T-helper 1 cell treated with Interleukin-12 subunit alpha and Interleukin-12 subunit beta and Interleukin-4 antibody, amounts not matched to agents 30 μg/mL and 1 μg/mL, for 36 hours (primary cell): ENCODE measurements around the gene DOCK11.
"Not testable (repeated sequence)": the region's sequence is repeated elsewhere in the genome, so short reads cannot be mapped to it uniquely, and the experiment has no call there.

ENCODE experiments used
- H3K27ac Mint-ChIP-seq: one replicate; pipeline ENCODE4 v1.8.0; 2021; ENCODE audit warnings: mild to moderate bottlenecking, mixed read lengths
- H3K27me3 Mint-ChIP-seq: one replicate; pipeline ENCODE4 v1.8.0; 2021; ENCODE audit warnings: low read depth, mixed read lengths
- H3K36me3 Mint-ChIP-seq: one replicate; pipeline ENCODE4 v1.8.0; 2021; ENCODE audit warnings: low read depth, mixed read lengths
- H3K4me1 Mint-ChIP-seq: one replicate; pipeline ENCODE4 v1.8.0; 2021; ENCODE audit warnings: low read depth, mixed read lengths
- H3K4me3 Mint-ChIP-seq: one replicate; pipeline ENCODE4 v1.8.0; 2021; ENCODE audit warnings: mild to moderate bottlenecking, moderate library complexity, mixed read lengths
- H3K9me3 Mint-ChIP-seq: one replicate; pipeline ENCODE4 v1.8.0; 2021; ENCODE audit warnings: mixed read lengths

The DOCK11 gene

GRCh38 chrX:118495061-118495921 lies at the start of gene DOCK11:
Gene DOCK11 (plus strand): TSS chrX:118495815. CDS start chrX:118495972, 157 bp downstream.
- Mint-ChIP-seq H3K36me3 (peaks cover 6% of the 10 kb centered on the region), H3K4me3 (peak within 1 kb of the TSS; percentile 99), H3K27me3 (no peaks in the 10 kb centered on the region), H3K9me3 (no peaks in the 10 kb centered on the region), H3K4me1 (peaks cover 18% of the 10 kb centered on the region), H3K27ac (peak within 1 kb of the TSS; percentile 98)

- Mint-ChIP-seq H3K9me3 (no peaks in the 10 kb centered on the region), H3K27ac (no peak overlapping the region), H3K36me3 (peaks cover 6% of the 10 kb centered on the region), H3K4me3 (no peak overlapping the region), H3K27me3 (no peaks in the 10 kb centered on the region), H3K4me1 (no peaks in the 10 kb centered on the region)
These were observed 47.3 kb upstream of the DOCK11 start for GRCh38 chrX:118448273-118448783.

- Mint-ChIP-seq H3K27me3 (no peaks in the 10 kb centered on the region), H3K27ac (no peak overlapping the region), H3K4me1 (no peaks in the 10 kb centered on the region), H3K4me3 (no peak overlapping the region), H3K36me3 (peaks cover 5% of the 10 kb centered on the region), H3K9me3 (no peaks in the 10 kb centered on the region)
These were observed 40.6 kb upstream of the DOCK11 start for GRCh38 chrX:118455013-118455412.

- H3K27ac Mint-ChIP-seq: no peak overlapping the region
- no peak overlapping the region for H3K4me3 Mint-ChIP-seq
- no peaks in the 10 kb centered on the region for H3K27me3 Mint-ChIP-seq
- H3K36me3 Mint-ChIP-seq: no peaks in the 10 kb centered on the region
- no peaks in the 10 kb centered on the region for H3K4me1 Mint-ChIP-seq
- no peaks in the 10 kb centered on the region for H3K9me3 Mint-ChIP-seq
These were observed 36.1 kb upstream of the DOCK11 start for GRCh38 chrX:118459494-118459893.

GRCh38 chrX:118464501-118464900 lies 31.1 kb upstream of the DOCK11 start:
- no peaks in the 10 kb centered on the region for H3K36me3 Mint-ChIP-seq
- H3K9me3 Mint-ChIP-seq: no peaks in the 10 kb centered on the region
- H3K4me1 Mint-ChIP-seq: no peaks in the 10 kb centered on the region
- no peaks in the 10 kb centered on the region for H3K27me3 Mint-ChIP-seq
- H3K27ac Mint-ChIP-seq: no peak overlapping the region
- no peak overlapping the region for H3K4me3 Mint-ChIP-seq

- no peaks in the 10 kb centered on the region for H3K9me3 Mint-ChIP-seq
- peaks cover 3% of the 10 kb centered on the region for H3K36me3 Mint-ChIP-seq
- H3K27me3 Mint-ChIP-seq: no peaks in the 10 kb centered on the region
- no peak overlapping the region for H3K27ac Mint-ChIP-seq
- no peak overlapping the region for H3K4me3 Mint-ChIP-seq
- no peaks in the 10 kb centered on the region for H3K4me1 Mint-ChIP-seq
These were observed 27.5 kb upstream of the DOCK11 start for GRCh38 chrX:118468122-118468521.

GRCh38 chrX:118470721-118471347 lies 24.8 kb upstream of the DOCK11 start:
- not testable (repeated sequence) for H3K9me3 Mint-ChIP-seq, H3K4me3 Mint-ChIP-seq, H3K4me1 Mint-ChIP-seq, H3K27me3 Mint-ChIP-seq, H3K36me3 Mint-ChIP-seq, H3K27ac Mint-ChIP-seq

- Mint-ChIP-seq H3K27ac (no peak overlapping the region), H3K4me1 (no peaks in the 10 kb centered on the region), H3K9me3 (no peaks in the 10 kb centered on the region), H3K27me3 (no peaks in the 10 kb centered on the region), H3K4me3 (no peak overlapping the region), H3K36me3 (peaks cover 3% of the 10 kb centered on the region)
These were observed 21.0 kb upstream of the DOCK11 start for GRCh38 chrX:118474586-118474985.

GRCh38 chrX:118475903-118476302 lies 19.7 kb upstream of the DOCK11 start:
- no peak overlapping the region for H3K27ac Mint-ChIP-seq
- H3K4me1 Mint-ChIP-seq: no peaks in the 10 kb centered on the region
- no peak overlapping the region for H3K4me3 Mint-ChIP-seq
- no peaks in the 10 kb centered on the region for H3K27me3 Mint-ChIP-seq
- peaks cover 3% of the 10 kb centered on the region for H3K36me3 Mint-ChIP-seq
- no peaks in the 10 kb centered on the region for H3K9me3 Mint-ChIP-seq

- Mint-ChIP-seq H3K27me3 (no peaks in the 10 kb centered on the region), H3K27ac (no peak overlapping the region), H3K9me3 (no peaks in the 10 kb centered on the region), H3K4me1 (no peaks in the 10 kb centered on the region), H3K4me3 (no peak overlapping the region), H3K36me3 (no peaks in the 10 kb centered on the region)
These were observed 15.4 kb upstream of the DOCK11 start for GRCh38 chrX:118480172-118480571.

GRCh38 chrX:118482384-118482783 lies 13.2 kb upstream of the DOCK11 start:
- H3K27ac Mint-ChIP-seq, H3K27me3 Mint-ChIP-seq, H3K9me3 Mint-ChIP-seq, H3K36me3 Mint-ChIP-seq, H3K4me3 Mint-ChIP-seq, H3K4me1 Mint-ChIP-seq: not testable (repeated sequence)

- Mint-ChIP-seq H3K9me3 (no peaks in the 10 kb centered on the region), H3K36me3 (no peaks in the 10 kb centered on the region), H3K4me3 (no peak overlapping the region), H3K4me1 (no peaks in the 10 kb centered on the region), H3K27ac (no peak overlapping the region), H3K27me3 (no peaks in the 10 kb centered on the region)
These were observed 11.3 kb upstream of the DOCK11 start for GRCh38 chrX:118484216-118484903.

GRCh38 chrX:118486693-118487092 lies 8.9 kb upstream of the DOCK11 start:
- not testable (repeated sequence) for H3K27me3 Mint-ChIP-seq, H3K27ac Mint-ChIP-seq, H3K9me3 Mint-ChIP-seq

GRCh38 chrX:118493016-118493415 lies 2.6 kb upstream of the DOCK11 start:
- no peak overlapping the region for H3K27ac Mint-ChIP-seq
- H3K4me1 Mint-ChIP-seq: peaks cover 9% of the 10 kb centered on the region
- H3K4me3 Mint-ChIP-seq: no peak overlapping the region
- no peaks in the 10 kb centered on the region for H3K27me3 Mint-ChIP-seq
- H3K9me3 Mint-ChIP-seq: no peaks in the 10 kb centered on the region
- H3K36me3 Mint-ChIP-seq: peaks cover 1% of the 10 kb centered on the region

More at GRCh38 chrX:118486693-118487092, 8.9 kb upstream of the DOCK11 start:
- not testable (repeated sequence) for H3K4me3 Mint-ChIP-seq, H3K4me1 Mint-ChIP-seq, H3K36me3 Mint-ChIP-seq
